ENCODE data around the gene PCF11. TPM values are rescaled to one million over a fixed set of nuclear protein-coding genes. Genes with fewer than 3 reads are reported as not detected.

The PCF11 gene
- total and polyA plus RNA-seq, 2 of the 13 experiments (the other 11 are each of a cell fraction or from before 2014, with no cell fraction given), result 40.3 to 47.7 TPM

DNA sequence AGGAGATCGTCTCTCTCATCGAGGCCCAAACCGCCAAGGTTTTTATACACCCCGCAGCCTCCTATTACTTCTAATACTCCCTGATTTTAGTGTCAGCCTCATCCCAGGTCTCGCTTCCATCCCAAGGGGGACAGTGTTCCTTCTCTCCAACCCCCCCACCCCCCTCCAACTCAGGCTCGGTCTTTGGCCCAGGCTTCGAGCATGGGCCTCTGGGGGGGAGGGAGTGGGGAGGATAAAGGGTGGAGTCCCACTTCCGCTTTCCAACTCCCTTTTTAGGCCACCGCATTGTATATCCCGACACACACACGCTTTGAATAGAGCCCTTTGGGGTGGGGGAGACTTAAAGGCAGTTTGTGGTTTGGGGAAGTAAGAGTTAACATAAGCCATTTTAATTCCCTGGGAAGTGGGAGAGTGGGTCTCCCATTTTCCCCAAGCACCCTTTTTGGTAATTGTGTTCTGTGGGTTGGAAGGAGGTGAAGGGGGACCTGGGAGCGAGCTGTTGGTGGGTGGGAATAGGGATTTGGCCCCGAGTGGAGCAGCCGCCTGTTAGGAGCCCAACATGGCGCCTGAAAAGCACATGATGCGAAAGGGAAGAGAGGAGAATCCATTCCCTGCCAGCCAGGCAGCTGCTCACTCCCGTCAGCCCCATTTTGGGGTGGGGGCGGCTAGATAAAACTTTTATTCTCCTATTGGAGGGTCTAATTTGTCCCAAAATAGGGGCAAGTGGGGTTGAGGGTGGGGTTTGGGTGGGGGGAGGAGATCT lies 844 bp downstream of the PCF11 start (continued):
- TF ChIP-seq ZNF280D (CRISPR knock-in tag; IDR thresholded peaks at IDR 0.05) (0 out of 2 replicates have a peak, but pooled peaks have one; percentile 69), ZNF850 (CRISPR knock-in tag; conservative IDR thresholded peaks at IDR 0.05) (no peak), HMGXB4 (CRISPR knock-in tag; IDR thresholded peaks at IDR 0.05; ENCODE audit: borderline replicate concordance in 1 of 2, low read depth in 1 of 2) (peak in 1 of 2 experiments; percentile 45; a peak in 1 of 4 replicates), SNRNP70 (IDR thresholded peaks at IDR 0.05; ENCODE audit: low read depth, low read length) (no peak), ZNF792 (CRISPR knock-in tag; IDR thresholded peaks at IDR 0.05) (peak; percentile 30; the same call in 1 of the 2 replicates), TCF12 (IDR thresholded peaks at IDR 0.05) (no peak), TCF12 (CRISPR knock-in tag; IDR thresholded peaks at IDR 0.05) (no peak), ZNF644 (CRISPR knock-in tag; IDR thresholded peaks at IDR 0.05; ENCODE audit: low read depth) (no peak), KDM5A (IDR thresholded peaks at IDR 0.05; ENCODE audit: borderline replicate concordance, low read length) (peak; percentile 63; the same call in 1 of the 2 replicates), ZNF740 (CRISPR knock-in tag; IDR thresholded peaks at IDR 0.05) (peak; percentile 80), POGK (CRISPR knock-in tag; conservative IDR thresholded peaks at IDR 0.05) (no peak; the same call in 1 of the 2 replicates), POLR2AphosphoS2 (IDR thresholded peaks at IDR 0.05; ENCODE audit: low read depth, low read length) (no peak), SMAD1 (CRISPR knock-in tag; IDR thresholded peaks at IDR 0.05; ENCODE audit: borderline replicate concordance, low read depth) (no peak), DMAP1 (CRISPR knock-in tag; IDR thresholded peaks at IDR 0.05) (peak; percentile 66; the same call in 1 of the 2 replicates), ZNF749 (CRISPR knock-in tag; IDR thresholded peaks at IDR 0.05; ENCODE audit: borderline replicate concordance) (0 out of 2 replicates have a peak, but pooled peaks have one; percentile 23), CHCHD3 (CRISPR knock-in tag; IDR thresholded peaks at IDR 0.05) (no peak), ZNF775 (CRISPR knock-in tag; IDR thresholded peaks at IDR 0.05; ENCODE audit: borderline replicate concordance) (no peak), ZBTB34 (CRISPR knock-in tag; IDR thresholded peaks at IDR 0.05) (0 out of 2 replicates have a peak, but pooled peaks have one; percentile 41)
- TF ChIP-seq, protein P1, sequence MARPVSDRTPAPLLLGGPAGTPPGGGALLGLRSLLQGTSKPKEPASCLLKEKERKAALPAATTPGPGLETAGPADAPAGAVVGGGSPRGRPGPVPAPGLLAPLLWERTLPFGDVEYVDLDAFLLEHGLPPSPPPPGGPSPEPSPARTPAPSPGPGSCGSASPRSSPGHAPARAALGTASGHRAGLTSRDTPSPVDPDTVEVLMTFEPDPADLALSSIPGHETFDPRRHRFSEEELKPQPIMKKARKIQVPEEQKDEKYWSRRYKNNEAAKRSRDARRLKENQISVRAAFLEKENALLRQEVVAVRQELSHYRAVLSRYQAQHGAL (CRISPR knock-in tag; IDR thresholded peaks at IDR 0.05; ENCODE audit: not compliant biosample characterization), result no peak
